Activated B cell treated with CpG ODN at 0.5 μM for 24 hours (primary cell): ENCODE results near the gene CNTNAP4. TPM values are rescaled to one million over a fixed set of nuclear protein-coding genes. Genes with fewer than 3 reads are reported as not detected.

Experiments
- ATAC-seq: fragments of 200-7000 bp; cut with Tn5 transposase; one replicate; pipeline ENCODE4 v1.10.0; 2021; ENCODE audit warnings: low read depth, mild to moderate bottlenecking, moderate library complexity
- CTCF ChIA-PET: fragments of 350-600 bp; sonication (Branson Sonifier 250); formaldehyde crosslinking; loops from one replicate; lab custom pipeline; 2021; ENCODE audit warnings: antibody characterized with exemption; lab: Charles Lee
- POLR2A ChIA-PET: fragments of 350-600 bp; sonication (Branson Sonifier 250); formaldehyde crosslinking; loops from one replicate; lab custom pipeline; 2021; ENCODE audit warnings: antibody characterized with exemption; lab: Charles Lee
- DNase-seq: peaks from one replicate; pipeline ENCODE4 v3.0.0; 2022
- H3K27ac Mint-ChIP-seq: one replicate; pipeline ENCODE4 v1.8.0; 2020; ENCODE audit warnings: mixed read lengths
- H3K27me3 Mint-ChIP-seq: one replicate; pipeline ENCODE4 v1.8.0; 2021; ENCODE audit warnings: mixed read lengths
- H3K36me3 Mint-ChIP-seq: one replicate; pipeline ENCODE4 v1.8.0; 2021; ENCODE audit warnings: low read depth, mixed read lengths
- H3K4me1 Mint-ChIP-seq: one replicate; pipeline ENCODE4 v1.8.0; 2021; ENCODE audit warnings: mixed read lengths
- H3K4me3 Mint-ChIP-seq: one replicate; pipeline ENCODE4 v1.8.0; 2020; ENCODE audit warnings: mild to moderate bottlenecking, mixed read lengths
- H3K9me3 Mint-ChIP-seq: one replicate; pipeline ENCODE4 v1.8.0; 2020; ENCODE audit warnings: mixed read lengths
- CTCF ChIP-seq: fragments of 200-600 bp; IDR thresholded peaks from one replicate; pipeline ENCODE4 v1.8.0; 2022; ENCODE audit warnings: antibody characterized with exemption, mild to moderate bottlenecking
- intact Hi-C: fragments of 100-400 bp; cut with micrococcal nuclease; formaldehyde crosslinking; loops from one replicate; pipeline ENCODE4 v1.15.1; 2024
- total RNA-seq: library from RNA; stranded (reverse); gene quantifications from 2 replicates; pipeline ENCODE4 v1.2.3, GENCODE V29; 2022

Gene CNTNAP4
- total RNA-seq, 1 donor from 2014 or later: not detected

GRCh38 chr16:76373998-76374397 is 96.8 kb downstream of the CNTNAP4 start:
- Mint-ChIP-seq H3K36me3 (no peaks in the 10 kb centered on the region), H3K27me3 (no peaks in the 10 kb centered on the region), H3K9me3 (peaks cover 4% of the 10 kb centered on the region), H3K4me3 (no peak overlapping the region), H3K4me1 (no peaks in the 10 kb centered on the region), H3K27ac (no peak overlapping the region)
- no peak for TF ChIP-seq CTCF
- intact Hi-C loops: no loop called here
- no peak for DNase-seq
- CTCF ChIA-PET: no interaction called here
- POLR2A ChIA-PET: no interaction called here
- ATAC-seq: no peak

- CTCF ChIA-PET: no interaction called here
- H3K4me3 Mint-ChIP-seq: no peak overlapping the region
- no peak overlapping the region for H3K27ac Mint-ChIP-seq
- no peaks in the 10 kb centered on the region for H3K27me3 Mint-ChIP-seq
- intact Hi-C loops: no loop called here
- no peak for TF ChIP-seq CTCF
- H3K9me3 Mint-ChIP-seq: no peaks in the 10 kb centered on the region
- H3K4me1 Mint-ChIP-seq: no peaks in the 10 kb centered on the region
- no peaks in the 10 kb centered on the region for H3K36me3 Mint-ChIP-seq
- ATAC-seq (no peak), DNase-seq (no peak)
- POLR2A ChIA-PET: no interaction called here
These were observed 99.8 kb downstream of the CNTNAP4 start for GRCh38 chr16:76376988-76377387.

- no peak overlapping the region for H3K27ac Mint-ChIP-seq
- DNase-seq: no peak
- no peaks in the 10 kb centered on the region for H3K27me3 Mint-ChIP-seq
- H3K4me3 Mint-ChIP-seq: no peak overlapping the region
- CTCF ChIA-PET: no interaction called here
- ATAC-seq: no peak
- intact Hi-C loops: no loop called here
- H3K9me3 Mint-ChIP-seq: no peaks in the 10 kb centered on the region
- no peaks in the 10 kb centered on the region for H3K4me1 Mint-ChIP-seq
- POLR2A ChIA-PET: no interaction called here
- no peak for TF ChIP-seq CTCF
- no peaks in the 10 kb centered on the region for H3K36me3 Mint-ChIP-seq
These were observed 100.8 kb downstream of the CNTNAP4 start for GRCh38 chr16:76378020-76378419.

GRCh38 chr16:76381096-76381495 is 103.9 kb downstream of the CNTNAP4 start:
- Mint-ChIP-seq H3K27me3 (no peaks in the 10 kb centered on the region), H3K4me1 (no peaks in the 10 kb centered on the region), H3K9me3 (no peaks in the 10 kb centered on the region), H3K4me3 (no peak overlapping the region), H3K36me3 (no peaks in the 10 kb centered on the region), H3K27ac (no peak overlapping the region)
- POLR2A ChIA-PET: no interaction called here
- DNase-seq (no peak), ATAC-seq (no peak)
- intact Hi-C loops: no loop called here
- CTCF ChIA-PET: no interaction called here
- no peak for TF ChIP-seq CTCF

- ATAC-seq: no peak
- CTCF ChIA-PET: no interaction called here
- POLR2A ChIA-PET: no interaction called here
- no peak overlapping the region for H3K27ac Mint-ChIP-seq
- no peak overlapping the region for H3K4me3 Mint-ChIP-seq
- DNase-seq: no peak
- H3K4me1 Mint-ChIP-seq: no peaks in the 10 kb centered on the region
- no peaks in the 10 kb centered on the region for H3K27me3 Mint-ChIP-seq
- H3K9me3 Mint-ChIP-seq: no peaks in the 10 kb centered on the region
- H3K36me3 Mint-ChIP-seq: no peaks in the 10 kb centered on the region
- intact Hi-C loops: no loop called here
- no peak for TF ChIP-seq CTCF
These were observed 108.5 kb downstream of the CNTNAP4 start for GRCh38 chr16:76385601-76386230.
